Inferior parietal cortex (tissue), 1 donor: ENCODE results near the gene NDUFV3.
A peak's percentile ranks its signal among the peaks of the same experiment; 100 is the strongest.
"Not testable (repeated sequence)": the region's sequence is repeated elsewhere in the genome, so short reads cannot be mapped to it uniquely, and the experiment has no call there.

Experiments used
- DNase-seq: peaks from one replicate; pipeline ENCODE4 v3.0.0-alpha.2; 2016; ENCODE audit errors: extremely low spot score

NDUFV3 gene

DNA sequence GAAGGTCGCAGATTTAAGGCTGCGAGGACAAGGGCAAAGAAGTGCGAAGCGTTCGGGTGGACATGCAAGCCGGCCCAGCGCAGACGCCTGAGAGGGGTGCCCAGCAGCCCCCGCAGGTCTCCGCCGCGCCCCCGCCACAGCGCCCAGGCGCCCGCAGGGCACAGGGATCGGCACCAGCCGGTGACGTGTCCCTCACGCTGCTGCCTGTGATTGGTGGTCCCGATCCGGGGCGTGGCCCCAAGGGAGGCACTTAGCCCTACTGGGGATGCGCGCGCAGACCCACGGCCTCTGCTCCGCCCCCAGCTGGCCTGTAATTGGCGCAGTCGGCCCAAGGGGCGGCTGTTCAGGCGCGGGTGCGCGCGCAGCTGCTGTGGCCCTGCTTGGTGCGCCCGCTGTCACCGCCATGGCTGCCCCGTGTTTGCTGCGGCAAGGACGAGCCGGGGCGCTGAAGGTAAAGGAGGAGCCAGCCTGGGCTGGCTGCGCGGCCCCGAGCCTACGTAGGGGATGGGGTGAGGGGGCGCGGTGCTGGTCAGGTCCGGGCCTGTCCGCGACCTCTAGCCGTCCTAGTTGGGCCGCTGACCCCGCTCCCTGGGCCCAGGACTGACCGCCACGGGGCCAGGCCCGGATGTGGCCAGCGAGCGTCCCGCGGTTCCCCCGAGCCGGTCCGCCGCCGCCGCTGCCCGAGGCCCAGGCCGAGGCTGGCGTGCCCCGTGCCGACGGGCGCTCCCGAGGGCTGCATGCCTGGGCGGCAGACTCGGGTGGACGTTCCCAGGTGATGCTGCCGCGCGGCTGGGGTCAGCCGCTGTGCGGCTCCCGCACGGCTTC is at the start of gene NDUFV3:
TSS of gene NDUFV3 (plus strand) at position 379 of the 825 bp plus-strand sequence. CDS start at position 404, 25 bp downstream.
- peak; percentile 99 for DNase-seq

GRCh38 chr21:42844411-42845113 is 48.5 kb upstream of the NDUFV3 start:
- no peak for DNase-seq

DNA sequence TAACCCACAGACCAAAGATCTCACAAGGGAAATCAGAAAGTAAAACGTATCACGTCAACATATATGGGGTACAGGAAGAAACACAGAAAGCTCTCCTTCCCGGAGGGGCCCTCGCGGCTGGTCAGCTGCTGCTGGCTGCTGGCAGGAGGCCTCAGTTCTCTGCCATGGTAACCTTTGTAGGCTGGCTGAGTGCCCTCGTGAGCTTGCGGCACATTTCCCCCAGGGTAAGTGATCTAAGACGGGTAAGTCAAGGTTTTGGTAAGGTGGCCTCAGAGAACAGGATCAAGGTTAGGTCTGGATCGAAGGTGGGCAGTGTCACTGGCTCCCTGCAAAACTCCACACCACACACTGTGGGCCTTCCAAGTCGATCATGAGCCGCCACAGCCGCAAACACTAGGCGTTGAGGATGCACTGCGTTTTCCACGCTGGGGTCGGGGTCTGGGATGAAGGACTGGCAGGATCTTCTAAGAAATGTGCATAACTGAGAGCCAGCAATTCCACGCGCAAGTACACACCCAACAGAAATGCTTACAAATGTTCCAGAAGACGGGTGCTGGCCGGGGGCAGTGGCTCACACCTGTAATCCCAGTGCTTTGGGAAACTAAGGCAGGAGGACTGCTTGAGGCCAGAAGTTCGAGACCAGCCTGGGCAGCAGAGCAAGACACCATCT is 47.7 kb upstream of the NDUFV3 start:
- DNase-seq: no peak

DNA sequence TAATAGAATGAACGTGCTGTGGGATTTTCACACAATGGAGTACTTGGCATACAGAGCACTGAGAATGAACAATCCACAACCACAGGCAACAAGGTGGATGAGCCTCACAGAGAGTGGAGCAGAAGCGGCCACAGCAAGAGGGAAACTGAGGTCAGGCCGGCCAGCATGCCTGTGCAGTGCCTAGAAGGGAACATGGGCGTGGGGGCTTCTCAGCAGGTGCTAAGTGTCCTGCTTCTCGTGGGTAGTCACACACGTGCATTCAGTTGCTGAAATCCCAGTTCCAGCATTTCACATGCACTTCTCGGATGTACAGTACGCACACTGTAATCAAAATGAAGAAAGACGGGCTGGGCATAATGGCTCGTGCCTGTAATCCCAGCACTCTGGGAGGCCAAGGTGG is 46.9 kb upstream of the NDUFV3 start:
- no peak for DNase-seq

- DNase-seq: no peak
These were observed 45.9 kb upstream of the NDUFV3 start for GRCh38 chr21:42847051-42847707.

DNA sequence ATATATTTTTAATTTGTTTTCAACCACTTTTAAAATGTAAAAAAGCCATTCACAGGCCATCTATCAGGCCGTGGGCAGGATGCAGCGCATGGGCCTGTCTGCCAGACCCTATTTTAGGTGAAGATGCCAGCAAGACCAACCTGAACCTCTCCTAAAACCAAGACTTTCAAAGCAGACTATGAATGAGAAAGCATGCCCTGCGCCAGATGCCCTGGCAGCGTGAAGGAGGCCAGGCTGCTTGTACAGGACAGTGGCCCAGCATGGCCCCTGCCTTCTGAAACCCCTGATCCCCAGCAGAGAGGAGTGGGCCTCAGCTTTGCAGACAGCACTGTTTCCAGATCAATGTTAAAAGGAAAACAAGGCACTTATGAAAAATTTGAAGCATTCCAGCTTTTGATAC is 45.4 kb upstream of the NDUFV3 start:
- DNase-seq: no peak

GRCh38 chr21:42848144-42848931 is 44.8 kb upstream of the NDUFV3 start:
- not testable (repeated sequence) for DNase-seq

GRCh38 chr21:42848932-42849758 is 44.0 kb upstream of the NDUFV3 start:
- DNase-seq: no peak

DNA sequence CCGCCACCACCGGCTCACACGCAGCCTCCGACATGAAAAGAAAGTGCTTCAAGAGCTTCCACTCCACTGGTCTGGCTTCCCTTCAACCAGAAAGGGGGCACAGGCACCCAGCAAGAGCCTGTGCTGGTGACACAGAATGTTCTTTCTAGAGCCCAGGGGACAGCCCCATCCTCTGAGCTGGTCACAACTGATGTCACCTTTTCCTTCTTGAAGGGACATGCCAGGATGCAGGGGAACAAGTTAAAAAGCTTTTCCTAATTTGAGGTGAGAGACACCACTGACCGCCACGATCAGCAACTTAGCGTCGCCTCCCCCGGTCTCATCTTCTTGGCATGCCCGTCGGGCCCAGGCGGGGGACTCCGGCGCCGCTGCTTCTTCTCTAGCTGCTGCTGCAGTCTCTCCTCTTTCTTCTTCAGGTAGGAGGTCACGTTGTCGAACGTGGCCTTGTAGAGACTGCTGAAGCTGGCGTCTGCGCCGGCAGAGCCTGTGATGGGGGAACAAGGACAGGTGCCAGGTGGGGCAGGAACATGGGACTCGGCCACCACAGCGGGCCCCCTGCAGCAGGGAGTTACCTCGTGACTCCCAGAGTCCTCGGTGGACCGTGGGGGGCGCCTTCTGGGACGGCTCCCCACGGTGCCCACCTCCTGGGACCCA is 43.2 kb upstream of the NDUFV3 start:
- DNase-seq: no peak

- DNase-seq: no peak
These were observed 42.6 kb upstream of the NDUFV3 start for GRCh38 chr21:42850463-42850862.

DNA sequence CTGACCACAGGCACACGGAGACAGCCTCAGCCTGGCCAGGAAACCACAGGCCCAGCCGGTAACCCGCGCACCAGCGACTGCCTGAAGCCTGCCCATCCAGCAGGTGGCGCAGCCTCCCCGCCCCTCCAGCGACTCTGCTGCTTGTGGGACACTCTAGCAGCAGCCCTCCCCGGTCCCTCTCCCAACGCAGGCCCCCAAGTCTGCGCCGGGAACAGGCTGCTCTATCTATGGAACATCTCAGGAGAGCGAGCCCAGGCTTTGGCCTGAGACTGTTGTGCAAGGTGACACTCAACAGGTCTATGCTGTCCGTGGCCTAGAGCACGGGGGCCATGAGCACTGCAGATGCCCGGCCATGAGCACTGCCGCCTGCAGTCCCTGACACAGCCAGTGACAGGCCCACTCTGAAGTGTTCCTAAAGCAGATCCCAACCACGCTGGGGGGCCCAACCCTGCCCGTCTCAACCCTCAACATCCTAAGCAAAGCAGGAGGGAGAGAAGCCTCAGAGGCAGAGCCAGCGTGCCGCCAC is 42.2 kb upstream of the NDUFV3 start:
- DNase-seq: no peak

- no peak for DNase-seq
These were observed 41.1 kb upstream of the NDUFV3 start for GRCh38 chr21:42851812-42852665.

GRCh38 chr21:42852925-42853570 is 40.1 kb upstream of the NDUFV3 start:
- DNase-seq: no peak

DNA sequence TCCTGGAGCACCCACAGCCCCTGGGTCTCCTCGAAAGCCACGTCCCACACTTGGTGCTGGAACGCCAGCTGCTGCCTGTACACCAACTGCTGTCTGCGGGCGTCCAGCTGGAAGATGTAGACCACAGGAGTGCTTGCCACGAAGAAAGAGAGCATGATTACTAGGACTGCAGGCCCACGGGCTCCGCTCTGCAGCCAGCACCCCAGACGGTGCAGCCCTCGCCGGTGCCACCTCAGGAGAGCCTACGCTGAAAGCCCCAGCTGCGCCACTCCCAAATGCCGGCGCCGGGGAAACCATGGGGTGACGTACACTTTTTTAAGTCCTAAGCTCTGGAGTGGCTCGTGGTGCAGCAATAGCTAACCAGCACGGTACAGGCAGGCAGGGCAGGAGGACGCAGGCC is 39.5 kb upstream of the NDUFV3 start:
- DNase-seq: no peak

DNA sequence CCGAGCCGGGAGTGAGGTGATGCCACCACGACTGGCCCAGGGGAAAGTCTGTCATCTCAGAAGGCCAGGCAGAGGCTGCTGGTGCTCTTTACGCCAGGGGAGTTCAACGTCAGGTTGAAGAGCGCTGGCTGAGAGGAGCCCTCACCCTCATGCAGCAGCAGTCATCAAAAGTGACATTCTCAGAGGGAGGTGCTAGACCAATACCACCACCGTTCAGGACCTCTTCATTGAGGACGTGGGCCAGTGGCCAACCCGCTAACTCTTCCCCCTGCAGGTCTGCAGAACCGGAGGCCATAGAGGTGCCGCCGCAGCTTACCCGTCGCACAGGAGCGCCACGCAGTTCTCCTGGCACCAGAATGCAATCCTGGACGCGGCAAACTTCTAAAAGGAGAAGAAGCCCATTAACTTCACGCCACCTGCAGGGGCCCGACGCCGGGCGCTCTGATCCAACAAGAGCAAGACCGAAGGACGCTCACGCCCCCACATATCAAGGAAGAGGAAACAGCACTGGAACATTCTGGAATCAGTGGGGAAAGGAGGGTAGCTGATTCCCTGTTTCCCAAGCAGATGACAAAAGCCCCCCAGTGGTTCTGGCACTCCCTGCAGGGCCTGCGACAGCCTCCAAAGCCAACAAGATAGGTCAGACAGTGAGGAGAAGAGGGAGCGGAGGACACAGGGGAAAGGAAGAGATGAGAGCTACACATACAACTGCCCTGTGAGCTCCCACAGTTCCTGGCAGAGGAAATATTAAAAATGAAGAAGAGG is 38.7 kb upstream of the NDUFV3 start:
- no peak for DNase-seq

DNA sequence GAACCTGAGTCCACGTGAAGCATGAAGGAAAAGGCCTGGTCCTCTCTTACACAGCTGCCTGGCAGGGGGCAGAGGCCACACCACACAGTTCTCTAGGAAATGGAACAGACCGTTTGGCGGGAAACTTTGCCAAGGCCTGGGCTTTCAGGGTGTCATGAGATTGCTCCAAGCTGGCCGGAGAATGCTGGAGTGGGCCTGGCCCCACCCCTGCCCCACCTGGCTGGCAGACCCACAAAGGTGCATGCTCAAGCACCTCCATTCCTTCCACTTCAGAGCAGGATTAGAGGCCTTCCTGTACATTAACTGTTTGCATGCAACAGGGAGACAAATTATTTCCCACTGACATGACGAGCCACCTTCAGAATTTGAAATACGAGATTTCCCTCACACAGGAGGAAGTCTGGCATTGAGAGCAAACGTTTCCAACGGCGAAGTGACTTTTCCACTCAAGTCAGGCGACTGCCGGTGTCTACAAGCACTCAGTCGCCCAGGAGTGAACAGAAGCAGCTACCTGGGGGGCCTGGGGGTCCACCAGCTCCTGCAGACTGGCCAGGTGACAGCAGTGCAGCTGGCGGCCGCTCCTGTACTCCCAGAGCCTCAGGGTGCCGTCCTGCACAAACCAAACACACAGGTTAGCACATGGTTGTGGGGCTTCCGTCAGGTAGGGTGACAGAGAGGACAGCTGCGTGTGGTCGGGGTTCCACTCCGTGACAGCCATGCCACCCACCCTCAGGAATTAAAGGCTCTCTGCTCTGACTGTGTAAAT is 37.8 kb upstream of the NDUFV3 start:
- no peak for DNase-seq

DNA sequence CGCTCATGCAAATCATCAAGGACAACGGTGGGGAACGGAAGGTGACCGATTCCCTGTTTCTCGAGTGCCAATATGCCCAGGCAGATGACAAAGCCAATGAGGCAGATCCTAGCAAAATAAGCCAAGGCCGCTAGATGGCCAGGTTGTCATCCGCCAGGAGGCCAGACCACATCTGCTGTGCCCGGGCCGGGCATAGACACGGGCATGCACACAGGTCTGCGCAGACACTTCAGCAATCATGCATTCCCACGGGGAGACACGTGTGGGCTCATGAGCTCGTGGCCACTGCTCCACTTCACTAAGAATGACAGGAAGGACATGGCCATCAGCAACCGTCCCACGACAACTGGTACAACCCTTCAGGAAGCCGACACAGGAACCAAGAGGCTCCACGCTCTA is 37.2 kb upstream of the NDUFV3 start:
- DNase-seq: no peak
